GM03348 (cell line): ENCODE data around the gene PPP1R12A.
"Not testable (repeated sequence)": the region's sequence is repeated elsewhere in the genome, so short reads cannot be mapped to it uniquely, and the experiment has no call there.

Source experiments
- DNase-seq: peaks from one replicate; pipeline ENCODE4 v3.0.0; 2012; ENCODE audit warnings: low spot score

The PPP1R12A gene

DNA sequence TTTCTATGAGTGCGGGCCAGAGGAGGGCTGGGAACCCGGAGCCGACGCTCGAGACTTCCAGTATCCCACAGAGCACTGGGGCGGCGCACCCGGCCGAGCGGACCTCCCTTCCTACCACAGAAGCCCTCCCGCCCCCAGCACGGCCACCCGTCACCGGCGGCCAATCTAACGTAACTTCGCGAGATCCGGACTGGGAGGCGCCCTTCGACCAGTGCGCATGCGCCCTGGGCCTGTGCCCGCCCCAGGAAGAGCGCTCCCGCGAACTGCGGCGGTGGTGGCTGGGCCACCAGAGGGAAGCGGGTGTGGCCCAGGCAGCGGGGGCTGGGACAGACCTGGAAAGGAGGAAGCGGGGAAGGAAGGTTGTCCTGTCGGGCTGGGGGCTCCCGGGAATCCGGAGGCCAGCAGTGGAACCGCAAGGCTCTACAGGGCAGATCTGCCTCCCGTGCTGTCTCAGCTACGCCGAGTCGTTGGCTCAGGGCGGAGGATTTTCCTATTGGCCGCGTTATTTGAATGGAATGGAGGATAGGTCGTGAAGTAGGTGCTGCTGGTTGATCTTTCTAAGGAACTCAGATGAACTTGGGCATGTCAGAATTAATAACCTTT is at the start of gene PPP1R12A:
Gene PPP1R12A (minus strand): TSS at position 77 of the 603 bp plus-strand sequence. CDS start 166 bp downstream, outside the sequence.
- peak; percentile 97 for DNase-seq

DNA sequence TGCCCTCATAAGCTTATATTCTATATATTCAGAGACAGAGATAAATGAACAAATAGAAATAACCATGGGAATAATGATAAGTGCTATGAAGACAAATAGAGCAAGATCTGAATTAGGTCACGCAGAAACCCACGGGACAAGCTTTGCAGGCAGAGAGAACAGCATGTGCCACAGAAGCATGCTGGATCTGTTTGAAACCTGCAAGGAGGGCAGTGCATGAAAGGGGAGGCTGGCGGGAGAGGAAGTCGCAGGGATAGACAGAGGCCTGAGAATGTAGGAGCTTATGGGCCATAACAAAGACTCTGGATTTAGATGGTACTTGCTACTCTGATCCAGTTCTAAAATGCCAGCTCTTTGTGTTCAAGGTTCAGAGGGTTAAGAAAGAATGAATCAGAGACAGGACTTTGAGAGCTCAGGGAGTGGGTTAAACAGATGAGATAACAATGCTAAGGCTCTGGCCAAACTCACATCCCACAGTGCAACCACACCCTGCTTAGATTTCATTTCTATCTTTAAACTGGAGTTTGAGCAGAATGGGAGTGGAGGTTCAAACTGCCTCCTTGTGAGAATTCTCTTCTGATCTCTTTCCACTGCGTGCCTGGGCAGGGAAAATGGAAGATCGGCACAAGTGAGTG is 49.2 kb upstream of the PPP1R12A start:
- DNase-seq, result peak; percentile 52

DNA sequence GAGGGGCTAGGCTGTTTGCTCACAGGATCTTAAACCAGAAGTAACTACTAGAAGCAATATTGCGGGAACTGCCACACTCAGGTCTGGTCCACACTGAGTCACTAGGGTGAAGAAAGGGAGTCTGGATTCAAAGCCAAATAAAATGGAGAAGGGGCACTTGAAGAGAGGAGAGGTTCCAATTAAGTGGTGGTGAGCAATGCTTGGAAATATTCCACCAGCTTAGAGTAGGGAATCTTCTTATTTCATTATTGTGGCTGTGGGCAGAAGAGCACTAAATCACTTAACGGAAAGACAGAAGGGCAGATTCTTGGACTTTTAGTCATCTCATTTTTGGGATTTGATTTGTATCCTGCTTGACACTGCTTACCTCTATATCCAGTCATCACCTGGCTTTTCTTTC is 48.6 kb upstream of the PPP1R12A start:
- DNase-seq, result peak; percentile 88

DNA sequence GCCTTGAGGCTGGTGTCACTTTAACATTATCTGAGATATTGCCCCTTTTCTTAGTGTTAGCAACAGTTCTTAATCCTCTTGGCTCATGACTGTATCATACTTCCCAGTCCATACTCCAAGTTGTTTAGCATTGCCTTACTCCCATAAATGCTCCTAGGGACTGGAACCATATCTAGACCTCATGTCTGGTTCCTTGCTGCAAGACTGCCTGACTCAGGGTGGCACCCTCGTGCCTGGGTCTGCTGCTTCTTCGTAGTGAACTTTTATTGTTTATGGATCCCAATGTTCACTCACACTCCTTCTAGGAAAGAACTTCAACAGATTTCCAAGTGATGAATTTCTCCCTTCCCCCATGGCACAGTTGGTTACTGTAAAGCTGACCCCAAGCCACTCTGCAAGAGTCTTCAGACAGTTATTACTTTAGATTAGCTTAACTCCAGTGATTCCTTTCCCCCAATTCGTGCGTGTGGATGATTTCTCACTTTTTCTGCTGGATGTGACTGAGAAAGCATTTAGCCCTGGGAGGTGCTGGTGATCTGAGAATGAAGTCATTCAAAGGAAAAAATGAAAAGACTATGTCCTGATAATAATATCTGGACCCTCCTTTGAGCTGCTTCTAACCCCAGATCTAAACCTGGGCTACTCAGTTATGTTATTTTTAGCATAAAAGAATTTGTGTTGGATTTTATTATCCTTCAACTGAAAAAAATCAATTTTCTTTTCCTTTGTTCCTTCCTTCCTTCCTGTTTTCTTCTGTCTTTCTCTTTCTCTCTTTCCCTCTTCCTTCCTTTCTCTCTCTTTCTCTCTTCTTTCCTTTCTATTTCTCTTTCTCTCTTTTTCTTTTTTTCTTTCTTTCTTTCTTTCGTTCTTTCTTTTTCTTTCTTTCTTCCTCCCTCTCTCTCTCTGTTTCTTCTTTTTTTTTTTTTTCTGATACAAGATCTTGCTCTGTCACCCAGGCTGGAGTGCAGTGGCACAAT is 47.5 kb upstream of the PPP1R12A start:
- peak; percentile 18 for DNase-seq

DNA sequence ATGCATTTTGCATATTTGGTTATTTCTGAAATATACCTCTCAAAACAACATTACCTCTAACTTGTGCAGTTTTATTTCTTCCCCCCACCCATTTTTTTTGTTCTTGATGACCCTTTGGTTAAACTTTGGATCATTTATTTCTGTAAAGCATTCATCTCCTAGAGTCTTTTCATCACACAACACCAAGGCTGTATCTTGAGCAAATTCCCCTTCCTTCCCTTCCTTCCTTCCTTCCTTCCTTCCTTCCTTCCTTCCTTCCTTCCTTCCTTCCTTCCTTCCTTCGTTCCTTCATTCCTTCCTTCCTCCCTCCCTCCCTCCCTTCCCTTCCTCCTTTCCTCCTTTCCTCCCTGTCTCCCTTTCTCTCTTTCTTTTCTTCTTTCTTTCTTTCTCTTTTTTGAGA is 43.8 kb upstream of the PPP1R12A start:
- no peak for DNase-seq

DNA sequence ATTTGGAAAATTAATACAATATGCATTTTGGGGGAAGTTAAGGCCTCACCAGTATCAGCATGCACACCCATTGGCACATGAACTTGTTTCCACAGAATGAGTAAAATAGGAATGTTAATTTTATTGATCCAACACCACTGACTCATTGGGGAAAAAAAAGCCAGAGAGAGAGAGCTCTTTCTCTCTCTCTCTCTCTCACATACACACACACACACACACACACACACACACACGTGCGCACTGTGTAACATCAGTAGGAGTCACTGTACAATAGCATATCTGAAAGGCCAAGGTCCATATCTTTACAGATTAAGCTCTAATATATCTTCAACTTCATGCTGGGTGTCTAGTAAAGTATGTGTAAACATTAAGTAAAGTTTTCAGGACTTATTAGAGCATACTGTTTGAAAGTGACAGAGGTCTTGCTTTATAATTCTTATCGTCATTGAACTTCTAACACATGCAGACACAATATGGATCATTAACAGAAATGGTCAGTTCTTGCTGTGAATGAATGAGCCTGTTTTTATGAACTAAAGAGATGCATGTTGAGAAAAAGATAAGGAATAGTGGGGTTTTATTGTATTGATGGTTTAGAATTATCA is 43.1 kb upstream of the PPP1R12A start:
- DNase-seq, result peak; percentile 13

DNA sequence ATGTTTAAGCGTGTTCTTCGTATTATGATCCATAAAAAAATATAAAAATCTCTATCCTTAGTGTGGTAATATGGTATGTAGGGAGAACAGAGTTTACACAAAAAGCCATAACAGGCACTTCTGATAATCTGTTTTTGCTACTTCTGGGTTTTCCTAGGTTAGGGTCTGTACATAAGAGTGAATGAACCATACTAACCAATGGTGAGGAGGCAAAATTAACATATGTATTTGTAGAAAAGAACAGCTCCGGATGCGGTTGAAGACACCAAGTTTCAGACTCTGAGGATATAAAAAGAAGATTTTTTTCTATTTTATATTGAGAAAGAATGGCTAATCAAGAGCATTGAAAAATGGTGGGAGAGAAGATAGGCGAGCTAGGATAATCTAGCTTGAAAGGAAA is 40.2 kb upstream of the PPP1R12A start:
- DNase-seq, result no peak

DNA sequence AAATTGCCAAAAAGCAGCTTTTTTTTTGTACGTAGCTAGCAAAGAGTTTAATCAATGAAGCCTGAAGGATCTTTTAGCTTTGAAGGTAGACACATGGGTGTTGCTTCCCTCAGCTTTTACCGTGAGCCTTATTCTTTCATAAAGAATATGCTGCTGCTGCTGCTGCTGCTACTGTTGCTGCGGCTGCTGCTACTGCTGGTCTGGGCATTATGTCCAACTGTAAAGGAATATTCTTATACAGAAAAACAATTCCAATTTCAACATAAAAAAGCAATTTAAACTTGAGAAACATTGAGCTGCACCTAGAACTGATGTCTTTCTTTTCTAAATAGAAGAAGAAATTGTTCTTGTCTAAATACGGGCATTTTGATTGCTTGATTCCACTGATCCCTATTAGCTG is 38.9 kb upstream of the PPP1R12A start:
- no peak for DNase-seq

DNA sequence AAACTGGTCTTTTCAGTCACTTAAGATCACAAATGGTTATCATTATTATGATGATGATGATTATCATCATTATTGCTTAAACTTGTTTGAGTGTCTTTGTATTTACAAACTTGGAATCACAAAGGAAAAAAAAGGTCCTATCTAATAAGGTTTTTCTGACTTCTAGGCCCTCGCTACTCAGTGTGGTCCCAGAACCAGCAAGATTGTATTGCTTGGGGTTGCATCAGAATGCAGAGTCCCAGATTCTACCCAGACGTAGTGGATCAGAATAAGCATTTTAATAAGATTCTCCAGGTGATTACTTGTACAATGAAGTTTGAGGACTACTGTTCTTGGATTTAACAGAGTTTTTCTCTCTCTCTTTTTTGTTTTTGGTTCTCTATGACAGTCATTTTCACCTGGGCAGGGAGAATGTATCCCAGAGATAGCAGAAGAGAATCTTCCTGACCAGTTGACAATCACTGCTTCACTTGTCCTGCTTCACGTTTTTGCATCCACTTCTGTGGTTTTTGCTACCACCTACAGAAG is 29.3 kb upstream of the PPP1R12A start:
- DNase-seq, result no peak

DNA sequence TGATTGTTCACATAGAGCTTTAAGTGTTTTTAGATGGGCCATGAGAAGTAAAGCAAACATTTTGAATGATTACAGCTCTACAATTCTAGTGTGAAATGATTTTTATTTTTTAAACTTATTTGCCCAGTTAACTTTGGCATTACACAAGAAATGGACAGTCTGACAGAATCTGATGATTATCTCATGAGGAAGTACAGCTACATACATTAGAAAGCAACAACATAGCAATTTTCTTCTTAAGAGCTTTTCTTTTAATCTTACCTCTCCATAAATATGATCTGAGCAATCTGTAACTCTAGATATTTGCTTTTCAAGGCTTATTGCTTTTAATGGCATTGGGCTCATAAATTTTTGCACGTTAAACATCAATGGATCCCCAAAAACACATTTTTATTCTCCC is 26.5 kb upstream of the PPP1R12A start:
- DNase-seq, result no peak

DNA sequence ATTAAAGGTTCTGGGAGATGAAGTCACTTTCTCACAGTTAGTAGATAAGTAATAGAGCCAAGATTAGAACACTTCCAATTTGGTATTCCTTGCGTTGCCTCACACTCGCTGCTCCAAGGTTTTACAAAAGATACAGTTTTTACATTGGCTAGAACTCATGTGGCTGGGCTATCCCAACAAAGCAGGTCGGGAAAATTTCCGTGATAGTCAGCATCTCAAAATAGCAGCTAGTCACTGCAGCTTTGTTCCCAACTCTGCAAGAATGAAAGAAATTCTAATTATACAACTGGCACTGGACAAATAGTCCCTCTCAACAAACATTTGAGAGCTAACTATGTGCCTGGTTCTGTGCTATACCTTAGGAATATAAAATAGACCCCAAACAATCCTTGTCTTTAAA is 24.6 kb upstream of the PPP1R12A start:
- DNase-seq, result no peak

DNA sequence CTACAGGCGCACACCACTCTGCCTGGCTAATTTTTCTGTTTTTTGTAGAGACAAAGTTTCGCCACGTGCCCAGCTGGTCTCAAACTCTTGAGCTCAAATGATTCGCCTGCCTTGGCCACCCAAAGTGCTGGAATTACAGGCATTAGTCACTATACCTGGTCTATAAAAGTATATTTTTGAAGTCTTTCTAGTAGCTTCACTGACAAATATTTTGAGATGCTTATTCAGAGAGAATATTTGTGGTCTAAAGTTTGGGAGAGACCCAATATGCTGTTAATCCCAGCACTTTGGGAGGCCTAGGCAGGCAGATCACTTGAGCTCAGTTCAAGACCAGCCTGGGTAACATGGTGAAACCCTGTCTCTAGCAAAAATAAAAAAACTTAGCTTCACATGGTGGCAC is 22.0 kb upstream of the PPP1R12A start:
- DNase-seq, result no peak

DNA sequence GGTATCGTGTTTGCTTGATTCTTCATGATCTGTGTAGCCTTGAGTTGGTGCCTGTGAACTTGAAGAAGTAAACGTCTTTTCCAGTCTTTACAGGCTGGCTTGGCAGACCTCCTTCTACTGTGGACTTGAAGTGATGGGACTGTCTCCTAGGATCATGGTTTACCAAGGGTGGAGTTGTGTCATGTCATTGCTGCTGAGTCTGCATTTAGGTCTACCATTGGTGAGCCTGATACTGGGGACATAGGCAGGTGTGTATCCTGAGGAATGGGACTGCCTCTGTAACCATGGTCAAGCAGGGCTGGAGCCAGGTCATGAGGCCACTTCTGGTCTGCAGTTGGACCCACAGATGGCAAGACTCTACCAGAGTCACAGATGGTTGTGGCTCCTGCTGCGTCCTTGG is 20.7 kb upstream of the PPP1R12A start:
- no peak for DNase-seq

DNA sequence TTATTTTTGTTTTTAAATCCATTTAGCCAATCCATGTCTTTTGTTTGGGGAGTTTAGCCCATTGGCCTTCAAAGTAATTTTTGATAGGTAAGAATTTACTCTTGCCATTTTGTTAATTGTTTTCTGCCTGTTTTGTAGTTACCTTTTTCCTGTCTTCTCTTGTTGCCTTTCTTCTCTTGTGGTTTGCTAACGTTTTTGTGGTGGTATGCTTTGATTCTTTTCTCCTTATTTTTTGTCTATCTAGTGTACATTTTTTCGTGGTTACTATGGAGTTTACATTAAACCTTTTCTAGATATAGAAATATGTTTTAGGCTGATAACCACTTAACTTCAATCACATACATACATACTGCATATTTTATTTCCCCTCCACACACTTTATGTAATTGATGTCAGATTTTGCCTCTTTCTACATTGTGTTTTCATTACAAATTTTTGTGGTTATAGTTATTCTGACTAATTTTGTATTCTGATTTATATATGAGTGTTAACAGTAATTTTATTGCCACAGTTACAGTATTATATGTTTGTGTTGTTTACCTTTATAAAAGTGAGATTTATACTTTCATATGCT is 19.2 kb upstream of the PPP1R12A start:
- no peak for DNase-seq

DNA sequence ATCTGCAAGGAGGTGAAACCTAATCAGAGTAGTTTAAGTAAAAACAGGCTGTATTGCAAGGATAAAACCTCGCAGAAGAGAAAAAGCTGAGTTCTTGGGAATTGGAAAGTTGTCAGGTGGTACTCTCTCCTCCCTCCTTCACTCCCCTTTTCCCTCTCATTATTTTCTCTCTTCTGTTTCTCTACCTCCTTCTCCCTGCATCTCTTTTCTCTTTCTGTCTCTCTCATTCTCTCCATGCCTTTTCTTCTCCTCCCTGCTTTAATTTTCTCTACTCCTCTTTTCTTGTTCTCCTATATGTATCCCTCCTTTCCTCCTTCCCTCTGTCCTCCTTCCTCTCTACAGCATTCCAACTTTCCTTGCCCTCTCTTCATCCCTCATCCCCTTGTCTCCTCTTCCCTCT is 14.2 kb upstream of the PPP1R12A start:
- no peak for DNase-seq

DNA sequence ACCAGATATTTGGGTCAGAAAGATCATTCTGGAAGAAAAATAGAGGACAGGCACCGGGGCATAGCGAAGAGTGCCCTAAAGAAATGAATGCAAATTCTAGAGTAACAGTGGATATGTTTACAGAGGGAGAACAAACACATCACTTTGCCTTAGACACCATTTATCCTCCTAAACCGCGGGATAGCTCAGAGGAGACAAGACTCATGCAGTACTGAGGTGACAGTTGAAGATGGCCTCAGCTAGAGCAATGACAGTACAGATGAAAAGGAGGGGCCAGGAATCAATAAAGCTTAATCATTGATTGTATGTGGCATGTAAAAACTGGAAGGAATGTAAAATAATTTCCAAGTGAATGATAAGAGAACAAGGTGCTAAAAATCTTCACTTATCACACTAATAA is 10.5 kb upstream of the PPP1R12A start:
- DNase-seq, result no peak

DNA sequence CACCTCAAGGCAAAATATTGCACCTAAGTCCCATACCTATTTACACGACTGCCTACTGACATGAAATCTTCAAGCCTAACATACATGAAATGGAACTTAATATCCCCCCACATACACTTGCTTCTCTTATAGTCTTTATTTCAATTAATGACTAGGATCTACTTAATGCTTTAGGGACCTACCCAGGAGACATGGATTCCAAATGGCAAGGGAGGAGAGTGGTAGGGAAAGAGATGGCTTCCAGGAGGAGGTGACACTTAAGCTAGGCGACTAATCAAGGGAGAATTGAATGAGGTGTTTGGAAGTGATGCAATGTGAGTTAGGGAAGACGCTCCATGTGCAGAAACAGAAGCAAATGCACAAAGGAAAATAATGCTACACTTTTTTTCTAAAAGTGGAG is 9.7 kb upstream of the PPP1R12A start:
- DNase-seq, result no peak

DNA sequence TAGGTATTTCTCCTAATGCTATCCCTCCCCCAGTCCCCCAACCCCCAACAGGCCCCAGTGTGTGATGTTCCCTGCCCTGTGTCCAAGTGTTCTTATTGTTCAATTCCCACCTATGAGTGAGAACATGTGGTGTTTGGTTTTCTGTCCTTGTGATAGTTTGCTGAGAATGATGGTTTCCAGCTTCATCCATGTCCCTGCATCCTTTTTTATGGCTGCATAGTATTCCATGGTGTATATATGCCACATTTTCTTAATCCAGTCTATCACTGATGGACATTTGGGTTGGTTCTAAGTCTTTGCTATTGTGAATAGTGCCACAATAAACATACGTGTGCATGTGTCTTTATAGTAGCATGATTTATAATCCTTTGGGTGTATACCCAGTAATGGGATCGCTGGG is 7.9 kb upstream of the PPP1R12A start:
- DNase-seq, result not testable (repeated sequence)

DNA sequence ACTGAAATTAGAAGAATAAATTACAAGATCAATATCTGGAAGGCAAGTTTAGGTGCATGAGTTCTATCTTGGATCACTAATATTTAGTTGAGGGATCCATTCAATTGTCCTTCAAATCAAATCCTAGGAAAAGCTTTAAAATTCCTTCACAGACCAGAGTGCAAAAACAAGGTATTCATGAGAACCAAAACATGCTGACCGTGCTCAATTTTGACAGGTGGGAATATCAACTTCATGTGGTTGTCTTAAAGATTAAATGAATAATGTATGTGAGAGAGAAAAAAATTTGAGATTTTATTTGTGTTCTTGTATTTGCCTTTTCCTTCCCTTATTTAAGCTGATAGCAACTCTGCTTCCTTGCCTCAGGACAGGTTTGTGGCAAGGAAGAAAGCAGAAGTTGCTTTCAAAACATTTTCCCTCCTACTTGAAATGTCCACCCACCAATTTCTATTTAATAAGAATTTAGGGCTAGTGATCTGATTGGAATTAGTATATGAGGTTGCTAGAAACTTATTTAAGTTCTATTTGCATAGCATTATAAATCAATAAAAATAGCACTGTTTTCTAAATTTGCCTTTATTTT is 4.9 kb upstream of the PPP1R12A start:
- no peak for DNase-seq

DNA sequence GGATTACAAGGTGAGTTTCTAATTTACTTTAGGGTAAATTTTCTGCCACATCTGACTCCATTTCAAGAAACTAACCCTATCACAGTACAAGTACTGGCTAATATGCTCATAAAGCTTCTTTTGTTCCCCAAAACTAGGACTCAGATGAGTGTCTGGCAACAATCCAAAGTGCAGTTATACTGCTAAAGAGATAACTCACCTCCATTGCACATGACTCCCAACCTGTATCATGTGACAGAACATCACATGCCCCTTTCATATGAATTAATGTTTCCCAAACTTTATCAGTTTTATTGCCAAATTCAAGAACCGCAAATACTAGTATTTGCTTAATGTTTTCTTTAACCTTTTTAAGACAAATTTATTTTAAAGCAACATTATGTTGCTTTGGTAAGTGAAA is 3.9 kb upstream of the PPP1R12A start:
- DNase-seq, result no peak

DNA sequence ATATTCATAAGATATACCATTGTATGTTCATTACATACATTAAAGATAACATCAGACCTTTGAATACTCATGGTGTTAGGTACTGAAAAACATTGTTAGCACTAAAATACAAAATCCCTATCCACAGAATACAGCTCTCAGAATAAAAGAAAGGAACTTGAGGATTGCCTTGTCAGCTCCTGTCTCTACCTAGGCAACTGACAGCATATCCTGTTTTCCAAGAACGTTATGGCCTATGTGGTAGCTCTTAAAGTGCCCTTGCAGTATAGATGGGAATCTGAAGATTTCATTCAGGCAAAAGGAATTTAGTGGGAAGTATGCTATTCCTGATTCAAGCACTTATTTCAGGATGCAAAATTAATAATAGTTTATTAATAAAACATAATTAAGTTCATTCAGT is 1.8 kb upstream of the PPP1R12A start:
- no peak for DNase-seq
